GM15510 (cell line): ENCODE data around the gene DRGX.

Source experiments
- POLR2A ChIP-seq: IDR thresholded peaks from 3 replicates; pipeline ENCODE4 v1.6.1; 2011; ENCODE audit warnings: borderline replicate concordance; ENCODE audit not compliant: insufficient read length; ENCODE audit errors: extremely low read depth

The DRGX gene

DNA sequence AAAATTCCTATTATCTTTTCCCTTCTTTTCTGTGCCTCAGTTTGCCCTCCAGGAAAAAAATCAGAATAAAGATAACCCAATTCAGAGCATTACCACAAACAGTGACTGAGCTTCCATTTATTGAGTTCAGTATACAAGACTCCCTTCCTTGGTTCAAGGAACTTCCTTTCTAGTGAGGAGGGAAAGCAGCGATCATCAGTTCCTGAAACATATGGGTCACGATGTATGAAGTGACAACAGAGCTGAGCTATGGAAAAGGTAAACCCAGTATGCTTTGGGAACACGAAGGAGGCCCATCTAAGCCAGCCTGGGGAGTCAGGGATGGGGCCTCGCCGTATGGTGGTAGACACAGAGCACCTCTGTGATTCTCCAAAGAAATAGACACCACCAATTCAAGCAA lies 81.1 kb downstream of the DRGX start:
- TF ChIP-seq POLR2A: no peak
